ENCODE measurements around the gene B4GAT1. TPM values are rescaled to one million over a fixed set of nuclear protein-coding genes. Genes with fewer than 3 reads are reported as not detected.
A peak's percentile ranks its signal among the peaks of the same experiment; 100 is the strongest.

B4GAT1 gene
- total and polyA plus RNA-seq, 2 of the 13 experiments (the other 11 are each of a cell fraction or from before 2014, with no cell fraction given) = 40.4 to 109 TPM

DNA sequence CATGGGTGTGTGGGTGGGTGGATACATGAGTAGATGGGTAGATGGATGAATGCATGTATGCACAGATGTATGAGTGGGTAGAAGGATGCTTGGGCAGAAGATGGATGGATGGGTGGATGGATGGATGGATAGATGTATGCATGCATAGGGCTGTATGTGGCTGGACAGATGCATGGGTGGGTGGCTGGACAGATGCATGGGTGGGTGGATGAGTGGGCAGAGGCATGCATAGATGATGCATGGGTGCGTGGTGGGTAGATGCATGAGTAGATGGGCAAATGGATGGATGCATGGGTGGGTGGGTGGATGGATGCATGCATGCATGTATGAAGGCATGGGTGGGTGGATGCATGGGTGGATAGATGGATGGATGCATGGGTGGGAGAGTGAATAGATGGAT lies 23.7 kb downstream of the B4GAT1 start (continued):
- TF ChIP-seq, protein P1, sequence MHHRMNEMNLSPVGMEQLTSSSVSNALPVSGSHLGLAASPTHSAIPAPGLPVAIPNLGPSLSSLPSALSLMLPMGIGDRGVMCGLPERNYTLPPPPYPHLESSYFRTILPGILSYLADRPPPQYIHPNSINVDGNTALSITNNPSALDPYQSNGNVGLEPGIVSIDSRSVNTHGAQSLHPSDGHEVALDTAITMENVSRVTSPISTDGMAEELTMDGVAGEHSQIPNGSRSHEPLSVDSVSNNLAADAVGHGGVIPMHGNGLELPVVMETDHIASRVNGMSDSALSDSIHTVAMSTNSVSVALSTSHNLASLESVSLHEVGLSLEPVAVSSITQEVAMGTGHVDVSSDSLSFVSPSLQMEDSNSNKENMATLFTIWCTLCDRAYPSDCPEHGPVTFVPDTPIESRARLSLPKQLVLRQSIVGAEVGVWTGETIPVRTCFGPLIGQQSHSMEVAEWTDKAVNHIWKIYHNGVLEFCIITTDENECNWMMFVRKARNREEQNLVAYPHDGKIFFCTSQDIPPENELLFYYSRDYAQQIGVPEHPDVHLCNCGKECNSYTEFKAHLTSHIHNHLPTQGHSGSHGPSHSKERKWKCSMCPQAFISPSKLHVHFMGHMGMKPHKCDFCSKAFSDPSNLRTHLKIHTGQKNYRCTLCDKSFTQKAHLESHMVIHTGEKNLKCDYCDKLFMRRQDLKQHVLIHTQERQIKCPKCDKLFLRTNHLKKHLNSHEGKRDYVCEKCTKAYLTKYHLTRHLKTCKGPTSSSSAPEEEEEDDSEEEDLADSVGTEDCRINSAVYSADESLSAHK (CRISPR knock-in tag; IDR thresholded peaks at IDR 0.05; ENCODE audit: borderline replicate concordance) = no peak

DNA sequence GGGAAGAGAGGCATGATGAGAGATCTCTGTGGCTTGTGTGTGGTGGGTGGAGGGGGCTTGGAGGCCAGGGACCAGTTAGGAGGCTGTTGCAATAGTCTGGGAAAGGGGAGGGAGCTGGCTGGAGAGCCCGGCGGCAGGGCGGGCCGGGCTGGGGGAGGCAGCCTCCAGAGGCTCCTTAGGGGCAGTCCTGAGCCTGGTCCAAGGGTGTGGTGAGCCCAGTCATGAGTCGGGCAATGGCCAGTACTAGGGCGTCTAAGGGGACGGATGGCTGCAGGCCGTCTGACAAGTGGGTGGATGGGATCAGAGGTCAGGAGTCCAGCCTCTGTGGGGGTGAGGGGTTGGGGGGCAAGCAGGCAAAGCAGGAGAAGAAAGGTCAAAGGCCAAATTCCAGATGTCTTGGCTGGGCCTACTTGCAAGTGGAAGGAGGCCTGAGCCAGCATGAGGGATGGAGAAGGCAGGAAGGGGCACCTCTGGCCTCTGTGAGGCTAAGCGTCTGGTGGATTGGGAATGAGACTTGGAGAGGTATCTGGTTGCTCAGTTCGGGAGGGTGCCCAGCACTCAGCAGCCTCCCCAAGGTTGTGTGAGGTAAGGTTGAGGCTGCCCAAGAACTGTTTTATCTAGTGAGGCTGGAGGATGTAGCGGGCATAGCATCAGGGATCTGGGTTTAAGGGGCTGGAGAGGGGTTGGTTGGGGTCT lies 24.5 kb downstream of the B4GAT1 start:
- DNase-seq (ENCODE audit: low spot score) (no peak), FAIRE-seq (no peak), ATAC-seq (no peak)
- no peak overlapping the region for H3K9ac ChIP-seq (ENCODE audit: insufficient read depth, low read depth, low read length)
- 0 out of 2 replicates have a peak overlapping the region, but pooled peaks have one; percentile 20 for H3K4me2 ChIP-seq (ENCODE audit: low read depth, low read length)
- no peaks in the 10 kb centered on the region for H3K79me2 ChIP-seq (ENCODE audit: insufficient read depth, low read length)
- 20% methylated on average over 8 of the region's 11 CpGs for WGBS (ENCODE audit: low lambda C conversion rate)
- peaks cover 59% of the 10 kb centered on the region for H3K4me1 ChIP-seq (ENCODE audit: insufficient read depth, low read length)
- H3K4me3 ChIP-seq (replicated peaks in 1 of 3; ENCODE audit: insufficient read depth in 1 of 3, low read depth in 2 of 3, low read length in 3 of 3) = no peak overlapping the region
- no peak overlapping the region for H3K27ac ChIP-seq (ENCODE audit: extremely low read length, insufficient read depth, low read length)
- H3K9me3 ChIP-seq (ENCODE audit: low read length) = no peaks in the 10 kb centered on the region
- H3K27me3 ChIP-seq (ENCODE audit: control insufficient read depth in 1 of 2, insufficient read depth in 2 of 2, low read length in 2 of 2) = peaks cover 0 to 24% of the 10 kb centered on the region in 2 experiments; a peak in 3 of 5 replicates
- CTCF ChIA-PET (ENCODE audit: low intra/inter-chr PET ratio, low total read pairs) = interaction anchor here (1.2 to 2.2 kb wide), 2 partner anchors 11 to 100 kb away, joined by 6 to 24 read pairs; no protein-coding TSS in a partner anchor
- in situ Hi-C loops (cut with HindIII; ENCODE audit: extremely low pct_ligation_motif_present, low pct_unique_long_range_greater_than_20kb) = no loop called here
- no TSS peak for BruUV-seq (replicated peaks)
- intact Hi-C loops (cut with micrococcal nuclease; ENCODE audit: unreplicated experiment) = no loop called here
- no peak overlapping the region for H2AFZ ChIP-seq (ENCODE audit: low read length)
- H3K36me3 ChIP-seq (replicated peaks in 1 of 2; ENCODE audit: control insufficient read depth in 1 of 2, insufficient read depth in 2 of 2, low read length in 2 of 2) = no peaks in the 10 kb centered on the region
- H4K20me1 ChIP-seq (ENCODE audit: insufficient read depth, low read length) = no peaks in the 10 kb centered on the region
- TF ChIP-seq FOXA1 (IDR thresholded peaks at IDR 0.05) = no peak
- no peak for TF ChIP-seq FOXA1 (CRISPR knock-in tag; IDR thresholded peaks at IDR 0.05)
- no peak for TF ChIP-seq ZC3H4 (CRISPR knock-in tag; IDR thresholded peaks at IDR 0.05; ENCODE audit: borderline replicate concordance)
- 0 out of 2 replicates have a peak, but pooled peaks have one; percentile 17 for TF ChIP-seq ZNF777 (CRISPR knock-in tag; IDR thresholded peaks at IDR 0.05)
- no peak for TF ChIP-seq ZNF567 (CRISPR knock-in tag; IDR thresholded peaks at IDR 0.05; ENCODE audit: borderline replicate concordance)
- TF ChIP-seq FOXM1 (CRISPR knock-in tag; IDR thresholded peaks at IDR 0.05) = no peak
- TF ChIP-seq, protein P2, sequence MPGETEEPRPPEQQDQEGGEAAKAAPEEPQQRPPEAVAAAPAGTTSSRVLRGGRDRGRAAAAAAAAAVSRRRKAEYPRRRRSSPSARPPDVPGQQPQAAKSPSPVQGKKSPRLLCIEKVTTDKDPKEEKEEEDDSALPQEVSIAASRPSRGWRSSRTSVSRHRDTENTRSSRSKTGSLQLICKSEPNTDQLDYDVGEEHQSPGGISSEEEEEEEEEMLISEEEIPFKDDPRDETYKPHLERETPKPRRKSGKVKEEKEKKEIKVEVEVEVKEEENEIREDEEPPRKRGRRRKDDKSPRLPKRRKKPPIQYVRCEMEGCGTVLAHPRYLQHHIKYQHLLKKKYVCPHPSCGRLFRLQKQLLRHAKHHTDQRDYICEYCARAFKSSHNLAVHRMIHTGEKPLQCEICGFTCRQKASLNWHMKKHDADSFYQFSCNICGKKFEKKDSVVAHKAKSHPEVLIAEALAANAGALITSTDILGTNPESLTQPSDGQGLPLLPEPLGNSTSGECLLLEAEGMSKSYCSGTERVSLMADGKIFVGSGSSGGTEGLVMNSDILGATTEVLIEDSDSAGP (CRISPR knock-in tag; IDR thresholded peaks at IDR 0.05; ENCODE audit: borderline replicate concordance) = no peak
- POLR2A ChIA-PET = interaction anchor here (0.7 kb wide), 1 partner anchor 11 kb away, joined by 4 read pairs; no protein-coding TSS in a partner anchor
